HG02623 (cell line): Measurements from ENCODE around the gene TTC9.

Experiments used
- ATAC-seq: cut with Tn5 transposase; IDR thresholded peaks from one replicate; pipeline ENCODE4 v1.9.1; 2021; ENCODE audit warnings: moderate library complexity; ENCODE audit not compliant: unreplicated experiment

Gene TTC9

GRCh38 chr14:70643967-70644366, 2.3 kb downstream of the TTC9 start:
- no peak for ATAC-seq

- ATAC-seq = no peak
Measured at GRCh38 chr14:70645892-70646291, 4.2 kb downstream of the TTC9 start.

- no peak for ATAC-seq
Measured at GRCh38 chr14:70646705-70647104, 5.0 kb downstream of the TTC9 start.

GRCh38 chr14:70648346-70648745, 6.6 kb downstream of the TTC9 start:
- ATAC-seq = no peak

GRCh38 chr14:70649803-70650202, 8.1 kb downstream of the TTC9 start:
- no peak for ATAC-seq

GRCh38 chr14:70651522-70651921, 9.8 kb downstream of the TTC9 start:
- no peak for ATAC-seq

GRCh38 chr14:70652871-70653270, 11.2 kb downstream of the TTC9 start:
- no peak for ATAC-seq

- no peak for ATAC-seq
Measured at GRCh38 chr14:70653662-70654061, 11.9 kb downstream of the TTC9 start.

GRCh38 chr14:70654632-70655031, 12.9 kb downstream of the TTC9 start:
- ATAC-seq = no peak

GRCh38 chr14:70655110-70655826, 13.6 kb downstream of the TTC9 start:
- ATAC-seq = peak; percentile 70

- ATAC-seq = no peak
Measured at GRCh38 chr14:70658899-70659298, 17.2 kb downstream of the TTC9 start.

GRCh38 chr14:70660967-70661893, 19.5 kb downstream of the TTC9 start:
- ATAC-seq = no peak

GRCh38 chr14:70662080-70662479, 20.4 kb downstream of the TTC9 start:
- no peak for ATAC-seq

- no peak for ATAC-seq
Measured at GRCh38 chr14:70662816-70663215, 21.1 kb downstream of the TTC9 start.

- ATAC-seq = peak; percentile 31
Measured at GRCh38 chr14:70663707-70664179, 22.0 kb downstream of the TTC9 start.

- ATAC-seq = peak; percentile 6
Measured at GRCh38 chr14:70664698-70665447, 23.2 kb downstream of the TTC9 start.

- ATAC-seq = peak; percentile 46
Measured at GRCh38 chr14:70665448-70666360, 24.0 kb downstream of the TTC9 start.

- no peak for ATAC-seq
Measured at GRCh38 chr14:70666361-70666686, 24.6 kb downstream of the TTC9 start.

GRCh38 chr14:70670992-70671651, 29.4 kb downstream of the TTC9 start:
- no peak for ATAC-seq
